NOMO-1 treated with DMSO at 0.1 percent for 48 hours (cell line): ENCODE results near the gene SNX25.

ENCODE experiments used
- DNase-seq: peaks from one replicate; lab custom pipeline; 2025; ENCODE audit not compliant: unreplicated experiment; lab: John Stamatoyannopoulos, UW

SNX25 gene

DNA sequence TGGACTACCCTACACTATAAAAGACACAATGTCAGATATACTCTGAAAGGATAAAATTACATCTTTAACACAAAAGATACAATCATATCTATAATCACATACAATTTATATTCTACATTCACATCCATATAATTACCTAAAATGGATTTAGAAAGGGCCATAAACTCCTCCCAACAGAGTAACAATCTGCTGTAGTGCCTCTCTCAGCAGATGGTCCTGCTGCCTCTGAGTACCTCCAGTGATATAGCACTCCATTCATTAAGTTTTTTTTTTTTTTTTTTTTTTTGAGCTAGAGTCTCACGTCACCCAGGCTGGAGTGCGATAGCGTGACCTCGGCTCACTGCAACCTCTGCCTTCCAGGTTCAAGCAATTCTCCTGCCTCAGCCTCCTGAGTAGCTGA is 194.6 kb downstream of the SNX25 start:
- DNase-seq: no peak

DNA sequence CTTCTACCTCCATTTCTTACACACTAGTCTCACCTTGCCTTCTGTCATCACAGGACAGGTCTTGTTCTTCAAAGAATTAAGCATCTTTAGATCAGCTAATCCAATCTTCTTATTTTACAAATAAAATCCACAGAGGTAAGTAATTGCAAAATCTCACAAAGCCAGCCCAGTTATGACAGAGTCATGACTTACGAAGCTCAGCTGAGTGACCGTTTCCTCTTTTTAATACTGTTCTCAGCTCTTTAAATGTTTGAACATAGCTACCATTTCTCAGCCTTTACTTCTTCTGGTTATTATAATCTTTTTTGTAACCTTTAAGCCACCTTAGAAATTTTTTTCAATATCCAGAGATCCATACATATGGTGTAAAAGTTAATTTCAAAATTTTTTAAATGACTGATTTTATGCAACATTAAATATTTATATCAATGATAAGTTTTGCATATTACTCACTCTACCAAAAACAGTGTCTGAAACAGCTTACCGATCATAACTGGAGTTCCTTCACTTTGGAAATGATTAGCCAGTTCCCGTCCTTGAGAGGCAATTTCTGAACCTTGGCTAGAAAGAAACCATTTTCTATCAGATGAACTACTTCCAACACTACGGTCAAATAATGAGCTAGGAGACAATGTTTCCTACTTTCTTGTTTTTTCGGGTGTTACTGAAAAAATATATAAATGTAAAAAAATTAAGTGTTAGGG is 196.1 kb downstream of the SNX25 start:
- peak; percentile 78 for DNase-seq

DNA sequence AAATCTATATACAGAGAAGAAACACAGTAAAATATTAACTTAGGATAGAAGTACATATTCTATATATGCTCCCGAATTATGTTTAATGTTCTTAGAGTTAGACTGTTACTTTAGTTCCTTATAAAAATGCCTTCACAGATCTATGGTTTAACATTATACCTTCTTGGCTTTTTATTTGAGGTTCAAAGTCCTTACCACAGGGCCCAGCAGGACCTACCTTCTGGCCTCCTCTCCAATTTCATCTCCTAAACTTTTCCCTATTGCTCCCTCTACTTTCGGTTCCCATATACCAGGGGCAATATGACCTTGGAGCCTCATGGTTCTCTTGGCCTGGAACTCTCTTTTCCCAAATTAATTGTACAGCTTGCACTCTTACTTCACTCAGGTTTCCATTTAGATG is 199.0 kb downstream of the SNX25 start:
- DNase-seq: no peak

DNA sequence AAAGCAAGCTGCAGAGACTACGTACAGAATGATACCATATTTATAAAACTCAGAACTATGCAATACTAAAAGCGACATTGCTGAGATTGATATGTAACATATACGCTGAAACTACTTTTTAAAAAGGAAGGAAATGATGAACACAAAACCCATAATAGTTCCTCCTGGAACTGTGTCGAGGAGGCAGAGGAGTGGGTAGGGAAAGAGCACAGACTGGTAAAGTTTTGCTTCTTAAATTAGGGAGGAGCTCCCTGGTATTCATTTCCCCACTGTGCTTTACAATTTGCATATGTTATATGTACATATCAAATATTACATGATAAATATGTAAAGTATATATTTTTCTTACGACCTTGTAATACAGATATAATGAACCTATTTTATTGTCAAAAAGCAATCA is 202.5 kb downstream of the SNX25 start:
- DNase-seq: no peak

GRCh38 chr4:185412412-185412811 is 203.0 kb downstream of the SNX25 start:
- DNase-seq: no peak
